ENCODE results near the gene ARSK.

Gene ARSK

GRCh38 chr5:95554647-95555548 is at the start of gene ARSK, which contains the start of gene SKIC3:
TSS of gene ARSK (plus strand) at chr5:95555101. CDS start at chr5:95555279, 178 bp downstream.
TSS of gene SKIC3 (minus strand) at chr5:95554977. CDS start at chr5:95547150, 7,827 bp downstream.
- peak; percentile 99 for DNase-seq

GRCh38 chr5:95508550-95508949 is 46.4 kb upstream of the ARSK start:
- no peak for DNase-seq

- DNase-seq = no peak
Observed at GRCh38 chr5:95511606-95512005, 43.3 kb upstream of the ARSK start.

GRCh38 chr5:95518417-95518816 is 36.5 kb upstream of the ARSK start:
- no peak for DNase-seq

- DNase-seq = no peak
Observed at GRCh38 chr5:95519151-95519550, 35.8 kb upstream of the ARSK start.

- no peak for DNase-seq
Observed at GRCh38 chr5:95519681-95520080, 35.2 kb upstream of the ARSK start.

- DNase-seq = no peak
Observed at GRCh38 chr5:95520206-95520605, 34.7 kb upstream of the ARSK start.

- no peak for DNase-seq
Observed at GRCh38 chr5:95524423-95524822, 30.5 kb upstream of the ARSK start.

- DNase-seq = peak; percentile 3
Observed at GRCh38 chr5:95526871-95527270, 28.0 kb upstream of the ARSK start.

GRCh38 chr5:95528565-95528964 is 26.3 kb upstream of the ARSK start:
- no peak for DNase-seq

- DNase-seq = peak; percentile 61
Observed at GRCh38 chr5:95530416-95530815, 24.5 kb upstream of the ARSK start.

GRCh38 chr5:95531491-95531890 is 23.4 kb upstream of the ARSK start:
- DNase-seq = no peak

- no peak for DNase-seq
Observed at GRCh38 chr5:95532415-95532814, 22.5 kb upstream of the ARSK start.

GRCh38 chr5:95533106-95533505 is 21.8 kb upstream of the ARSK start:
- DNase-seq = peak; percentile 16

- DNase-seq = no peak
Observed at GRCh38 chr5:95533761-95534160, 21.1 kb upstream of the ARSK start.

- DNase-seq = no peak
Observed at GRCh38 chr5:95537501-95537900, 17.4 kb upstream of the ARSK start.

- DNase-seq = no peak
Observed at GRCh38 chr5:95543017-95543705, 11.7 kb upstream of the ARSK start.

- no peak for DNase-seq
Observed at GRCh38 chr5:95549030-95549429, 5.9 kb upstream of the ARSK start.

- no peak for DNase-seq
Observed at GRCh38 chr5:95554331-95554646, 612 bp upstream of the ARSK start.

GRCh38 chr5:95555553-95555952 is 652 bp downstream of the ARSK start:
- no peak for DNase-seq

GRCh38 chr5:95557841-95558240 is 2.9 kb downstream of the ARSK start:
- DNase-seq = no peak

GRCh38 chr5:95562282-95562681 is 7.4 kb downstream of the ARSK start:
- DNase-seq = no peak

- no peak for DNase-seq
Observed at GRCh38 chr5:95563367-95563766, 8.5 kb downstream of the ARSK start.

- peak; percentile 11 for DNase-seq
Observed at GRCh38 chr5:95564450-95564849, 9.5 kb downstream of the ARSK start.
